ENCODE results near the gene RNF215. TPM values are rescaled to one million over a fixed set of nuclear protein-coding genes. Genes with fewer than 3 reads are reported as not detected.

The RNF215 gene
- total and polyA plus RNA-seq, 8 donors = 14.6 to 27.5 (median 23.2) TPM

DNA sequence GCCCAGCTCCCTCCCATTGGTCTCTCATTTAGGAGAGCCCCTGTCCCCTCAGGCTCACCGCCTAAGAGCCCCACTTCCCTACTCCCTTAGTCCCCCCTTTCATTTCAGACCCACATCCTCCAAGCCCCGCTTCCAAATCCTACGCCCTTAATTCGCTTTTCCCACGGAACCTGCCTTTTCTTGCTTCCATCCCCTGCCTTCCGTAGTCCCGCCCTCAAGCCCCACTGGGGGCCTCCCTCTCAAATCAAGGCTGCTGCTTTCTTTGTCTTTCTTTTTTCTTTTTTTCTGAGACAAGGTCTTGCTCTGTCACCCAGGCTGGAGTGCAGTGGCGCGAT, 30.0 kb downstream of the RNF215 start:
- intact Hi-C loops (cut with DNase I) = no loop called here
- ATAC-seq = peak; percentile 3

DNA sequence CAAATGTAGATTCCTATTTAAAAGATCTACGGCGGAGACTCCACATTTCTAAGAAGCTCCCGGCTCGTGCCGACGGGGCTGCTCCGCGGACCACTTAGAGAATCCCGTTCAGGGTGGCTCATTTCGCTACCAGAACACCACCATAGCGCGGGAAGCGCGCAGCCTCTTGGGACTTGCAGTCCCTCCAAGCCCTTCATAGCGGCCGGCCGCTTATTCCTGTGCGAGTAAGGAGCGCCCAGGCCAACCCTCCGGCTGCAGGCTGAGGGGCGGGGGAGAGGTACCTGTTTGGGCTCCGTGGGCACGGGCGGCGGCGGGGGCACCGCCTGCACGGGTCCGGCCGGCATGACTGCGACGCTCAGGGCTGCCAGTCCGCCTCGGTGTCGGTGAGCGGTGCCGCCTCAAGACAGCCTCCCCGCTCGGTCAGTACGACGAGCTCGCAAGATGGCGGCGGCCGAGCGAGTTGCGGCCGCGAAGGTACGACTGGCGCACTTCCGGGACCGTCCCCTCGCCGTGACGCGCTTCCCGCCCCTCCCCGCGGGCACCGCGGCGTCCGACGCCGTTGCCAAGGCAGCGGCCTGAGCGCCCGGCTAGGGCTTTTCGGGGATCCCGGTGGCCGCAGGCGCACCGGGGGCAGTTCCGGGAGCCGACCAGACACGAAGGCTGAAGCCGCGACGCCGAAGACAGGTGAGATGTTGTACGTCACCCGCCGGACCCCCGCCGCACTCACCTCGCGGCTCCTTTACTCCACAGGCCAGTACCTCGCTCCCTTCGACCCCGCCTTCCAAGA, 30.6 kb downstream of the RNF215 start, which contains the start of the genes CCDC157 and SF3A1:
CCDC157 (plus strand) TSS at position 559 of the 787 bp plus-strand sequence. CDS start 8,994 bp downstream, outside the sequence.
SF3A1 (minus strand) TSS at position 446 of the 787 bp plus-strand sequence; CDS start at position 344, 102 bp downstream.
- Histone ChIP-seq H3K4me1 (peaks cover 20 to 40% of the 10 kb centered on the region in 2 donors), H3K9me3 (no peaks in the 10 kb centered on the region), H3K27ac (peak within 1 kb of the TSS; percentile 95 to 97), H3K36me3 (peaks cover 0 to 15% of the 10 kb centered on the region in 2 donors), H3K4me3 (peak within 1 kb of the TSS; percentile 76 to 85), H3K27me3 (no peaks in the 10 kb centered on the region)
- ATAC-seq (peak; percentile 99), DNase-seq (peak; percentile 91 to 98 (median 94))
- TF ChIP-seq, protein P1, sequence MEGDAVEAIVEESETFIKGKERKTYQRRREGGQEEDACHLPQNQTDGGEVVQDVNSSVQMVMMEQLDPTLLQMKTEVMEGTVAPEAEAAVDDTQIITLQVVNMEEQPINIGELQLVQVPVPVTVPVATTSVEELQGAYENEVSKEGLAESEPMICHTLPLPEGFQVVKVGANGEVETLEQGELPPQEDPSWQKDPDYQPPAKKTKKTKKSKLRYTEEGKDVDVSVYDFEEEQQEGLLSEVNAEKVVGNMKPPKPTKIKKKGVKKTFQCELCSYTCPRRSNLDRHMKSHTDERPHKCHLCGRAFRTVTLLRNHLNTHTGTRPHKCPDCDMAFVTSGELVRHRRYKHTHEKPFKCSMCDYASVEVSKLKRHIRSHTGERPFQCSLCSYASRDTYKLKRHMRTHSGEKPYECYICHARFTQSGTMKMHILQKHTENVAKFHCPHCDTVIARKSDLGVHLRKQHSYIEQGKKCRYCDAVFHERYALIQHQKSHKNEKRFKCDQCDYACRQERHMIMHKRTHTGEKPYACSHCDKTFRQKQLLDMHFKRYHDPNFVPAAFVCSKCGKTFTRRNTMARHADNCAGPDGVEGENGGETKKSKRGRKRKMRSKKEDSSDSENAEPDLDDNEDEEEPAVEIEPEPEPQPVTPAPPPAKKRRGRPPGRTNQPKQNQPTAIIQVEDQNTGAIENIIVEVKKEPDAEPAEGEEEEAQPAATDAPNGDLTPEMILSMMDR (IDR thresholded peaks at IDR 0.05) = peak in 1 of 2 donors; percentile 22
- intact Hi-C loops (cut with DNase I) = no loop called here

More for the DNA sequence above, 30.0 kb downstream of the RNF215 start:
- no peak for DNase-seq
- peaks cover 20 to 37% of the 10 kb centered on the region in 2 donors for H3K4me1 ChIP-seq
- peak overlapping the region in 1 of 2 donors; percentile 95 for H3K27ac ChIP-seq
- peaks cover 0 to 10% of the 10 kb centered on the region in 2 donors for H3K36me3 ChIP-seq
- no peaks in the 10 kb centered on the region for H3K27me3 ChIP-seq
- no peaks in the 10 kb centered on the region for H3K9me3 ChIP-seq
- peak overlapping the region; percentile 76 to 85 for H3K4me3 ChIP-seq
- TF ChIP-seq, protein P1 (IDR thresholded peaks at IDR 0.05) = no peak

DNA sequence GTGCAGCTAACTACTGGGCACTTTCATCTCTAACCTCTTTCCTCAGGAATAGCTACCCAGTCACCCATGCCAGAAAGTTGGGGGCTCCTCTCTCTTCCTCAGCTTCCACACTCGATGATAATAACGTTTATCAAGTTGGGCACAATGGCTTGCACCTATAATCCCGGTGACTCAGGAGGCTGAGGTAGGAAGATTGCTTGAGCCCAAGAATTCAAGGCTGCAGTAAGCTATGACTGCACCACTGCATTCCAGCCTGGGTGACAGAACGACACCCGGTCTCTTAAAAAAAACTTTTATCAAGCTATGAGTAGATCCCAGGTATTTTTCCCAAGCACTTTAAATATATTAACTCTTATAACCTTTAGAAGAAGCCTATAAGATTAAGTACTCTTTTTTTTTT, 32.6 kb downstream of the RNF215 start:
- Histone ChIP-seq H3K27me3 (no peaks in the 10 kb centered on the region), H3K9me3 (no peaks in the 10 kb centered on the region), H3K4me3 (peak overlapping the region in 1 of 2 donors; percentile 85), H3K4me1 (peaks cover 20 to 58% of the 10 kb centered on the region in 2 donors), H3K36me3 (peaks cover 0 to 35% of the 10 kb centered on the region in 2 donors), H3K27ac (no peak overlapping the region)
- ATAC-seq (no peak), DNase-seq (no peak)
- intact Hi-C loops (cut with DNase I) = no loop called here
- TF ChIP-seq, protein P1 (IDR thresholded peaks at IDR 0.05) = no peak

DNA sequence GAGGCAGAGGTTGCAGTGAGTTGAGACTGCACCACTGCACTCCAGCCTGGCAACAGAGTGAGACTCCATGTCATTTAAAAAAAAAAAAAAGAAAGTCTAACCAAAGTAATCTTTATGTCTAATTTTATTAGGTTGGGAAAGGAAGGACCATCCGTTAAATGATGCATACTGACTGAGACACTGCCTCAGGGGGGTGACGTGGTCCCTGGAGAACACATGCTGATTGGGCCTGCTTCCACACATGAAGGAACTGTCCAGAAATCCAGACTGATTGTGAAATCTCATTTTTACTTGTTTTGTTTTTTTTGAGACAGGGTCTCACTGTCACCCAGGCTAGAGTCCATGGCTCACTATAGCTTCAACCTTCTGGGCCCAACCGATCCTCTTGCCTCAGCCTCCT, 36.0 kb downstream of the RNF215 start:
- no peak overlapping the region for H3K4me3 ChIP-seq
- no peaks in the 10 kb centered on the region for H3K27me3 ChIP-seq
- TF ChIP-seq, protein P1 (IDR thresholded peaks at IDR 0.05) = no peak
- H3K36me3 ChIP-seq = peaks cover 0 to 70% of the 10 kb centered on the region in 2 donors
- peaks cover 27 to 70% of the 10 kb centered on the region in 2 donors for H3K4me1 ChIP-seq
- intact Hi-C loops (cut with DNase I) = no loop called here
- H3K9me3 ChIP-seq = no peaks in the 10 kb centered on the region
- no peak for ATAC-seq
- no peak overlapping the region for H3K27ac ChIP-seq
- DNase-seq = peak in 1 of 4 donors; percentile 21

DNA sequence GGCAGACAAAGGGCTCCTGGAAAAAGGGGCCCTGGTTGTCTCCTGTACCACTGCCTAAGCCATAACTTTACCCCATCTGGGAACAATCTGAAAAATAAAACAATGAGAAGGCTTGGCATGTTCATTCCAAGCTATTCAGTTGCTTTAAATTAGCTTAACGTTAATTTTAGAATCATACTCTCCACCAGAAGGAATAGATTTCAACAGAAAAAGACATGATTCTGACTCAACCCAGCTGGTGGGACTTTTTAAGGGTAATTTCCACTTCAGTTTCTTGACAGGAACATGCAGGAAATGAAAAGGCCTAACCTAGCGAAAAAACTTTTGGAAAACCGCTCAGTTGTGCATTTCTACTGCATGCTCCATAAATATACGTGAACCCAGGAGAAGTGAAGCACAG, 38.4 kb downstream of the RNF215 start:
- Histone ChIP-seq H3K4me1 (peaks cover 7 to 46% of the 10 kb centered on the region in 2 donors), H3K9me3 (no peaks in the 10 kb centered on the region), H3K36me3 (peaks cover 1 to 94% of the 10 kb centered on the region in 2 donors), H3K27me3 (no peaks in the 10 kb centered on the region), H3K4me3 (no peak overlapping the region), H3K27ac (peak overlapping the region; percentile 19 to 35)
- intact Hi-C loops (cut with DNase I) = no loop called here
- ATAC-seq = no peak
- peak in 2 of 4 donors; percentile 77 to 82 for DNase-seq
- TF ChIP-seq, protein P1 (IDR thresholded peaks at IDR 0.05) = no peak

All from left lung (tissue), 10 donors.